ENCODE data around the gene NOP58. TPM values are rescaled to one million over a fixed set of nuclear protein-coding genes. Genes with fewer than 3 reads are reported as not detected.

Gene NOP58
- total and polyA plus RNA-seq, 2 of the 4 experiments (the other 2 are of a cell fraction): 45.3 to 54.0 TPM

- H3K27ac ChIP-seq (ENCODE audit: insufficient read depth, low read length): peak overlapping the region; percentile 40; the same call in 1 of the 2 replicates
- DNase-seq (peak; percentile 68), ATAC-seq (ENCODE audit: low read depth) (peak; percentile 34)
- H3K4ac ChIP-seq (ENCODE audit: low read depth, low read length): no peak overlapping the region
- H2AFZ ChIP-seq (replicated peaks; ENCODE audit: low read length, poor library complexity): no peak overlapping the region
- no peak overlapping the region for H2BK120ac ChIP-seq (ENCODE audit: low read depth, low read length)
- no peak overlapping the region for H2BK20ac ChIP-seq (ENCODE audit: low read depth, low read length)
- peak overlapping the region; percentile 17 for H2BK5ac ChIP-seq (ENCODE audit: low read depth, low read length, poor library complexity, severe bottlenecking)
- H4K8ac ChIP-seq (ENCODE audit: low read depth in 2 of 2, low read length in 2 of 2): no peak overlapping the region
- H2AK5ac ChIP-seq (ENCODE audit: low read depth, low read length): no peak overlapping the region
- H2BK15ac ChIP-seq (ENCODE audit: low read depth, low read length): no peak overlapping the region
- TF ChIP-seq SMC3 (IDR thresholded peaks at IDR 0.05; ENCODE audit: low read depth, low read length) (no peak), CEBPB (IDR thresholded peaks at IDR 0.05; ENCODE audit: low read depth, low read length) (peak; percentile 29; the same call in 1 of the 2 replicates), BHLHE40 (IDR thresholded peaks at IDR 0.05; ENCODE audit: low read depth, low read length) (no peak), MAFK (IDR thresholded peaks at IDR 0.05; ENCODE audit: low read depth, low read length) (no peak), MXI1 (IDR thresholded peaks at IDR 0.05; ENCODE audit: borderline replicate concordance, low read depth, low read length) (no peak), RAD21 (IDR thresholded peaks at IDR 0.05; ENCODE audit: low read length) (no peak)
- intact Hi-C loops (cut with micrococcal nuclease) (no loop called here), in situ Hi-C loops (cut with MboI; ENCODE audit: low sequenced_read_pairs) (no loop called here), dilution Hi-C loops (cut with HindIII; ENCODE audit: low sequenced_read_pairs, unreplicated experiment) (no loop called here)
- H3K27me3 ChIP-seq (ENCODE audit: control insufficient read depth, insufficient read depth, low read length): no peaks in the 10 kb centered on the region
- H3K18ac ChIP-seq (ENCODE audit: low read depth, low read length): no peak overlapping the region
- POLR2A ChIA-PET (ENCODE audit: unreplicated experiment): no interaction called here
- no peaks in the 10 kb centered on the region for H3K4me1 ChIP-seq (ENCODE audit: control insufficient read depth, insufficient read depth, low read length)
- H4K20me1 ChIP-seq (ENCODE audit: insufficient read depth, low read length): peaks cover 5% of the 10 kb centered on the region; the same call in 1 of the 2 replicates
- no peak overlapping the region for H4K91ac ChIP-seq (ENCODE audit: insufficient read depth, low read depth, low read length)
- peaks cover 0 to 8% of the 10 kb centered on the region in 2 experiments; a peak in 2 of 4 replicates for H3K79me1 ChIP-seq (ENCODE audit: low read depth in 1 of 2, low read length in 2 of 2)
- H4K5ac ChIP-seq (ENCODE audit: low read depth, low read length): no peak overlapping the region
- CTCF ChIA-PET: no interaction called here
- H3K9me1 ChIP-seq (ENCODE audit: insufficient read depth, low read length): no peaks in the 10 kb centered on the region
- BruUV-seq (replicated peaks): no TSS peak
- no peak overlapping the region for H3K14ac ChIP-seq (replicated peaks; ENCODE audit: low read depth, low read length)
- H3K9me3 ChIP-seq (ENCODE audit: control insufficient read depth, insufficient read depth, low read length): no peaks in the 10 kb centered on the region
- no CpG with 5 or more reads among the region's 4 CpGs for WGBS, 2 experiments (ENCODE audit: extremely low coverage in 2 of 2, insufficient read length in 1 of 2)
- no peaks in the 10 kb centered on the region for H3K36me3 ChIP-seq (ENCODE audit: control insufficient read depth, insufficient read depth, low read length)
- H3K9ac ChIP-seq (ENCODE audit: low read depth, low read length): no peak overlapping the region
- H3K56ac ChIP-seq (ENCODE audit: extremely low read depth, insufficient read depth, low read length): no peak overlapping the region
- H3K23ac ChIP-seq (ENCODE audit: low read depth, low read length): no peak overlapping the region
- no peak overlapping the region for H3K4me2 ChIP-seq (ENCODE audit: low read depth, low read length)
- H2AK9ac ChIP-seq (replicated peaks; ENCODE audit: low read depth, low read length, poor library complexity): no peak overlapping the region
- no peak overlapping the region for H3K4me3 ChIP-seq (ENCODE audit: insufficient read depth, low read depth, low read length)
Measured at GRCh38 chr2:202261531-202261930, 4.0 kb upstream of the NOP58 start.

Measured in IMR-90 (cell line).